GM12878 (cell line): Measurements from ENCODE around the gene CADM2.

ENCODE experiments used
- CBX5 ChIP-seq: sonication (generic); IDR thresholded peaks from 2 replicates; pipeline ENCODE4 v1.6.1; 2016; ENCODE audit warnings: low read depth, moderate library complexity, mild to moderate bottlenecking, inconsistent platforms
- CHD2 ChIP-seq: IDR thresholded peaks from 2 replicates; pipeline ENCODE4 v1.6.1; 2011; ENCODE audit warnings: low read depth, low read length, improper control_type of control experiment, borderline replicate concordance
- CHD4 ChIP-seq: fragments of 200-600 bp; sonication (generic); IDR thresholded peaks from 2 replicates; pipeline ENCODE4 v1.6.1; 2016; ENCODE audit warnings: mild to moderate bottlenecking
- EZH2 ChIP-seq: IDR thresholded peaks from 2 replicates; pipeline ENCODE4 v1.6.1; 2012; ENCODE audit warnings: low read depth, mild to moderate bottlenecking, control low read depth, inconsistent platforms, low read length, borderline replicate concordance; ENCODE audit not compliant: control insufficient read depth
- MTA3 ChIP-seq: IDR thresholded peaks from 2 replicates; pipeline ENCODE4 v1.6.1; 2012; ENCODE audit warnings: low read length, inconsistent platforms, borderline replicate concordance
- POLR2AphosphoS2 ChIP-seq: IDR thresholded peaks from 2 replicates; pipeline ENCODE4 v1.6.1; 2011; ENCODE audit warnings: low read depth, mild to moderate bottlenecking, low read length, improper control_type of control experiment, moderate library complexity
- TF ChIP-seq, protein P1 (sequence below), 3 experiments: IDR thresholded peaks in 2 of 3; conservative IDR thresholded peaks in 1 of 3; 2 replicates each; pipeline ENCODE4 v1.5.1; 2011; ENCODE audit warnings: low read depth in 3 of 3, low read length in 3 of 3, mild to moderate bottlenecking in 3 of 3, control low read depth in 2 of 3, moderate library complexity in 2 of 3, inconsistent platforms in 1 of 3, mixed read lengths in 1 of 3; ENCODE audit not compliant: control insufficient read depth in 2 of 3, insufficient read depth in 1 of 3; ENCODE audit errors: extremely low read depth in 1 of 3
- TF ChIP-seq, protein P2 (sequence below): IDR thresholded peaks from 2 replicates; pipeline ENCODE4 v1.6.1; 2011; ENCODE audit warnings: borderline replicate concordance, low read depth, mild to moderate bottlenecking, moderate library complexity, mixed read lengths, low read length; ENCODE audit not compliant: insufficient read depth; ENCODE audit errors: extremely low read length
- TF ChIP-seq, protein P3 (sequence below): IDR thresholded peaks from 2 replicates; pipeline ENCODE4 v1.6.1; 2011; ENCODE audit warnings: low read depth, low read length, improper control_type of control experiment, borderline replicate concordance
- TF ChIP-seq, protein P4 (sequence below): IDR thresholded peaks from 2 replicates; pipeline ENCODE4 v1.6.1; 2012; ENCODE audit warnings: low read depth, low read length, improper control_type of control experiment

DNA sequence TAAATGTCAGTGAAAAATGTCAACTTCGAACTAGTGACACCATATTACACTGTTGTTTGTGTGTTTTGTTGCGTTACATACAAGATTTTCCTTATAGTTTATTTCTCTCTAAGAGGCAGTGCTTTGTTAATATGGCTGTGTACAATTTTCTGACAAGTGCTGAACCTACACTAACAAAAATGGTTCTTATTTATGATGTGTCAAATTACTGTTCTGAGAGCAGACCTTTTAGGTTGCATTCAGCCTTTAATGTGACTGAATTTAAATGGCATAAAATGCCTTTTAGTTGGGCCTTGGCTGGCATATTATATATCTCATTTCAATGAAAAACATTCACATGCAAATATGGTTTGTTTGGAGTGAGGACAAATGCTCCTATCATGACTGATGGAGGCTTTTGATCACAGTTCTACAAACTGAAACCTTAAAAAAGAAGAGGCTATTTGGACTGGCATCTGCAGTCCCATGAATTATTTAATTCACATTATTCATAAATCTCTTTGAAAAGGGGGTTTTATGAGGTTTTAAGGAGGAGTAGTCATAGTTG is 750.6 kb downstream of the CADM2 start:
- no peak for TF ChIP-seq CBX5
- TF ChIP-seq, protein P1, sequence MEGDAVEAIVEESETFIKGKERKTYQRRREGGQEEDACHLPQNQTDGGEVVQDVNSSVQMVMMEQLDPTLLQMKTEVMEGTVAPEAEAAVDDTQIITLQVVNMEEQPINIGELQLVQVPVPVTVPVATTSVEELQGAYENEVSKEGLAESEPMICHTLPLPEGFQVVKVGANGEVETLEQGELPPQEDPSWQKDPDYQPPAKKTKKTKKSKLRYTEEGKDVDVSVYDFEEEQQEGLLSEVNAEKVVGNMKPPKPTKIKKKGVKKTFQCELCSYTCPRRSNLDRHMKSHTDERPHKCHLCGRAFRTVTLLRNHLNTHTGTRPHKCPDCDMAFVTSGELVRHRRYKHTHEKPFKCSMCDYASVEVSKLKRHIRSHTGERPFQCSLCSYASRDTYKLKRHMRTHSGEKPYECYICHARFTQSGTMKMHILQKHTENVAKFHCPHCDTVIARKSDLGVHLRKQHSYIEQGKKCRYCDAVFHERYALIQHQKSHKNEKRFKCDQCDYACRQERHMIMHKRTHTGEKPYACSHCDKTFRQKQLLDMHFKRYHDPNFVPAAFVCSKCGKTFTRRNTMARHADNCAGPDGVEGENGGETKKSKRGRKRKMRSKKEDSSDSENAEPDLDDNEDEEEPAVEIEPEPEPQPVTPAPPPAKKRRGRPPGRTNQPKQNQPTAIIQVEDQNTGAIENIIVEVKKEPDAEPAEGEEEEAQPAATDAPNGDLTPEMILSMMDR (IDR thresholded peaks at IDR 0.05 in 2 of 3, conservative IDR thresholded peaks at IDR 0.05 in 1 of 3; ENCODE audit: control insufficient read depth in 2 of 3, extremely low read depth in 1 of 3, insufficient read depth in 1 of 3, low read depth in 3 of 3, low read length in 3 of 3) = no peak
- TF ChIP-seq, protein P2, sequence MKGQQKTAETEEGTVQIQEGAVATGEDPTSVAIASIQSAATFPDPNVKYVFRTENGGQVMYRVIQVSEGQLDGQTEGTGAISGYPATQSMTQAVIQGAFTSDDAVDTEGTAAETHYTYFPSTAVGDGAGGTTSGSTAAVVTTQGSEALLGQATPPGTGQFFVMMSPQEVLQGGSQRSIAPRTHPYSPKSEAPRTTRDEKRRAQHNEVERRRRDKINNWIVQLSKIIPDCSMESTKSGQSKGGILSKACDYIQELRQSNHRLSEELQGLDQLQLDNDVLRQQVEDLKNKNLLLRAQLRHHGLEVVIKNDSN = no peak
- TF ChIP-seq POLR2AphosphoS2 = no peak
- TF ChIP-seq, protein P3, sequence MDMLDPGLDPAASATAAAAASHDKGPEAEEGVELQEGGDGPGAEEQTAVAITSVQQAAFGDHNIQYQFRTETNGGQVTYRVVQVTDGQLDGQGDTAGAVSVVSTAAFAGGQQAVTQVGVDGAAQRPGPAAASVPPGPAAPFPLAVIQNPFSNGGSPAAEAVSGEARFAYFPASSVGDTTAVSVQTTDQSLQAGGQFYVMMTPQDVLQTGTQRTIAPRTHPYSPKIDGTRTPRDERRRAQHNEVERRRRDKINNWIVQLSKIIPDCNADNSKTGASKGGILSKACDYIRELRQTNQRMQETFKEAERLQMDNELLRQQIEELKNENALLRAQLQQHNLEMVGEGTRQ = no peak
- TF ChIP-seq, protein P4, sequence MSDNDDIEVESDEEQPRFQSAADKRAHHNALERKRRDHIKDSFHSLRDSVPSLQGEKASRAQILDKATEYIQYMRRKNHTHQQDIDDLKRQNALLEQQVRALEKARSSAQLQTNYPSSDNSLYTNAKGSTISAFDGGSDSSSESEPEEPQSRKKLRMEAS = no peak
- no peak for TF ChIP-seq MTA3
- TF ChIP-seq CHD2 = no peak
- no peak for TF ChIP-seq CHD4
- no peak for TF ChIP-seq EZH2
